Measurements from ENCODE around the gene DLX5. TPM values are rescaled to one million over a fixed set of nuclear protein-coding genes. Genes with fewer than 3 reads are reported as not detected.
"Not testable (repeated sequence)": the region's sequence is repeated elsewhere in the genome, so short reads cannot be mapped to it uniquely, and the experiment has no call there.

DLX5 gene
- total and polyA plus RNA-seq, 2 experiments from 2014 or later: not detected

DNA sequence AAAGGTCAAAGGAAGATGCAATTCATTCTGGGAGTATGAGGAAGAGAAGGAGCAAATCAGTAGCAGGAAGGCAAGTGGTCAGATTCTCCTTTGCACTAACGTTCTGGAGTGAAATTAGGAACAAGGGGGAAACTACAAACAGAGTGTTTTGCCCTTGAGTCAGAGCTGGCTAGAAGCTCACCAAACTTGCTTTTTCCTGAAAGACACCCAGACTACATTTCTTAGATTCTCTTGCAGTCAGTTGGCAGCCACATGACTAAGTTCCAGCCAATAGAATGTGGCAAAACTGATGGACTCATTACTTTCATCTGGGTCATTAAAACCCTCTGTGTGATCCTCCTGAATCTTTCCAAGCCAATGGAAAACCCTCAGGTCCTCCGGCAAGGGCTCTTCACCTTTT lies 18.6 kb upstream of the DLX5 start:
- DNase-seq: peak; percentile 47
- Histone ChIP-seq H3K27ac (no peak overlapping the region), H3F3A (ENCODE audit: insufficient read depth) (0 out of 2 replicates have a peak, but pooled peaks cover 3% of the 10 kb centered on the region), H3K9me3 (ENCODE audit: low read depth) (no peaks in the 10 kb centered on the region), H3K4me2 (ENCODE audit: unreplicated experiment) (no peak overlapping the region), H2AFZ (no peak overlapping the region), H3K9ac (no peak overlapping the region), H3K27me3 (replicated peaks; ENCODE audit: insufficient read depth) (0 out of 2 replicates have a peak, but pooled peaks cover 5% of the 10 kb centered on the region), H3K36me3 (ENCODE audit: low read depth) (no peaks in the 10 kb centered on the region), H3K4me3 (no peak overlapping the region), H3K79me2 (ENCODE audit: insufficient read depth) (no peaks in the 10 kb centered on the region), H3K4me1 (ENCODE audit: insufficient read depth) (no peaks in the 10 kb centered on the region), H3K9me2 (ENCODE audit: insufficient read depth) (no peaks in the 10 kb centered on the region), H4K20me1 (ENCODE audit: insufficient read depth) (no peaks in the 10 kb centered on the region)
- TF ChIP-seq EZH2phosphoT487 (IDR thresholded peaks at IDR 0.05; ENCODE audit: insufficient read depth, low read depth): no peak
- no peak for TF ChIP-seq EZH2 (IDR thresholded peaks at IDR 0.05; ENCODE audit: insufficient read depth, poor library complexity, severe bottlenecking)
- in situ Hi-C loops (cut with MboI): loop anchor here (10.0 kb wide), 1 partner anchor 1138 kb away; no protein-coding TSS in a partner anchor
- WGBS, 2 experiments (ENCODE audit: low coverage in 1 of 2, low lambda C conversion rate in 2 of 2, missing lambda C conversion rate in 2 of 2): 1 to 4% methylated on average over 2 of the region's 2 CpGs

DNA sequence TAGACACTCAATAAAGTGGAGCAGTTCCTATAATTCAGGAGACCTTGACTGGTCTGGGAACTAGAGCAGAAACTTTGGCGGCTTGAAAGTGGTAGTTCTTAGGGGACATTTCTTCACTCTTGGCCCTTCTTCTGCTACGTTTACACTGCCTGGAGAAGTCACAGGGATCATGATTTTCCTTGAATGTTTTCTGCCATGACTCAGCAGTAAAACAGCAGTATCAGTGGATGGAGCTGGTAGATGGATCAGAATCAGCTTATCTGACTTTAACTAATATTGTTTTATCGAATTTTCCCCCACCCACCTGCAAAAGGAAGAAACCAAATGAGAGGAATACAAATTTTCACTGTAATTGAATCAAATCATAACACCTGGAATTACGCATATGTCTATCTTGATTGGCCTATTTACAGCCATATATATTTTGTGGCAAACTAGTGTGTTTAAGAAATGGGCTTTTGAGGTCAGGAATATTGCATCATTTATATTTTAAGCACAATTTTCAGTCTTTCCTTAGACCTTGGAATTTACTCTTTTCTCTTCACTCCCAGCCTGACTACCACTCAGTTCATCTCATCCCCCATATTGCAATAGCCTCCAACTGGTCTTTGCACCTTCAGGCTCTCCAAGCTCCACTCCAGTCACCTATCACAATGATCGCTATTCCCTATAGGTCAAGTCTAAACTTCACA lies 14.9 kb upstream of the DLX5 start:
- H3K4me1 ChIP-seq (ENCODE audit: insufficient read depth): no peaks in the 10 kb centered on the region
- 30 to 33% methylated on average over 5 of the region's 5 CpGs for whole genome bisulfite sequencing, 2 experiments (ENCODE audit: low coverage in 1 of 2, low lambda C conversion rate in 2 of 2, missing lambda C conversion rate in 2 of 2)

DNA sequence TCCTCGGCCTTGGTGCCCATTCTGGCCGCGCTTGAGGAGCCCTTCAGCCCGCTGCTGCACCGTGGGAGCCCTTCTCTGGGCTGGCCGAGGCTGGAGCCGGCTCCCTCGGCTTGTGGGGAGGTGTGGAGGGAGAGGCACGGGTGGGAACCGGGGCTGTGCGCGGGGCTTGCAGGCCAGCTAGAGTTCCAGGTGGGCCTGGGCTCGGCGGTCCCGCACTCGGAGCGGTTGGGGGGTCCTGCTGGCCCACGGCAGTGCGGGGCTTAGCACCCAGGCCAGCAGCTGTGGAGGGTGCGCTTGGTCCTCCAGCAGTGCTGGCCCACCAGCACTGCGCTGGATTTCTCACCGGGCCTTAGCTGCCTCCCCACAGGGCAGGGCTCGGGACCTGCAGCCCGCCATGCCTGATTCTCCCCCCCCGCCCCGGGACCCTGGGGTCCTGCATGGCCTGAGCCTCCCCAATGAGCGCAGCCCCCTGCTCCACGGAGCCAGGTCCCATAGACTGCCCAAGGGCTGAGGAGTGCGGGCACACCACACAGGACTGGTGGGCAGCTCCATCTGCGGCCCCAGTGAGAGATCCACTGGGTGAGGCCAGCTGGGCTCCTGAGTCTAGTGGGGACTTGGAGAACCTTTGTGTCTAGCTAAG lies 9.7 kb upstream of the DLX5 start:
- 74% methylated on average over 22 to 29 of the region's 30 CpGs for WGBS, 2 experiments (ENCODE audit: low coverage in 1 of 2, low lambda C conversion rate in 2 of 2, missing lambda C conversion rate in 2 of 2)
- H3K9me3 ChIP-seq (ENCODE audit: low read depth); H3K27ac ChIP-seq; H3F3A ChIP-seq (ENCODE audit: insufficient read depth); in situ Hi-C loops (cut with MboI); H3K79me2 ChIP-seq (ENCODE audit: insufficient read depth); DNase-seq; H3K4me2 ChIP-seq (ENCODE audit: unreplicated experiment); H3K9me2 ChIP-seq (ENCODE audit: insufficient read depth); H3K9ac ChIP-seq; H3K4me3 ChIP-seq; H2AFZ ChIP-seq; H3K4me1 ChIP-seq (ENCODE audit: insufficient read depth); H4K20me1 ChIP-seq (ENCODE audit: insufficient read depth); H3K36me3 ChIP-seq (ENCODE audit: low read depth): not testable (repeated sequence)
- peaks cover 18% of the 10 kb centered on the region for H3K27me3 ChIP-seq (replicated peaks; ENCODE audit: insufficient read depth)

More for the DNA sequence above, 14.9 kb upstream of the DLX5 start:
- Histone ChIP-seq H3K79me2 (ENCODE audit: insufficient read depth) (no peaks in the 10 kb centered on the region), H3K27me3 (replicated peaks; ENCODE audit: insufficient read depth) (0 out of 2 replicates have a peak, but pooled peaks cover 5% of the 10 kb centered on the region), H4K20me1 (ENCODE audit: insufficient read depth) (no peaks in the 10 kb centered on the region), H3K4me2 (ENCODE audit: unreplicated experiment) (no peak overlapping the region), H2AFZ (no peak overlapping the region), H3K27ac (no peak overlapping the region), H3K9me3 (ENCODE audit: low read depth) (no peaks in the 10 kb centered on the region), H3K9ac (no peak overlapping the region), H3F3A (ENCODE audit: insufficient read depth) (0 out of 2 replicates have a peak, but pooled peaks cover 3% of the 10 kb centered on the region), H3K36me3 (ENCODE audit: low read depth) (no peaks in the 10 kb centered on the region), H3K4me3 (no peak overlapping the region), H3K9me2 (ENCODE audit: insufficient read depth) (no peaks in the 10 kb centered on the region)
- no peak for DNase-seq
- TF ChIP-seq EZH2phosphoT487 (IDR thresholded peaks at IDR 0.05; ENCODE audit: insufficient read depth, low read depth) (no peak), EZH2 (IDR thresholded peaks at IDR 0.05; ENCODE audit: insufficient read depth, poor library complexity, severe bottlenecking) (no peak)
- in situ Hi-C loops (cut with MboI): loop anchor here (10.0 kb wide), 1 partner anchor 1135 kb away; no protein-coding TSS in a partner anchor

DNA sequence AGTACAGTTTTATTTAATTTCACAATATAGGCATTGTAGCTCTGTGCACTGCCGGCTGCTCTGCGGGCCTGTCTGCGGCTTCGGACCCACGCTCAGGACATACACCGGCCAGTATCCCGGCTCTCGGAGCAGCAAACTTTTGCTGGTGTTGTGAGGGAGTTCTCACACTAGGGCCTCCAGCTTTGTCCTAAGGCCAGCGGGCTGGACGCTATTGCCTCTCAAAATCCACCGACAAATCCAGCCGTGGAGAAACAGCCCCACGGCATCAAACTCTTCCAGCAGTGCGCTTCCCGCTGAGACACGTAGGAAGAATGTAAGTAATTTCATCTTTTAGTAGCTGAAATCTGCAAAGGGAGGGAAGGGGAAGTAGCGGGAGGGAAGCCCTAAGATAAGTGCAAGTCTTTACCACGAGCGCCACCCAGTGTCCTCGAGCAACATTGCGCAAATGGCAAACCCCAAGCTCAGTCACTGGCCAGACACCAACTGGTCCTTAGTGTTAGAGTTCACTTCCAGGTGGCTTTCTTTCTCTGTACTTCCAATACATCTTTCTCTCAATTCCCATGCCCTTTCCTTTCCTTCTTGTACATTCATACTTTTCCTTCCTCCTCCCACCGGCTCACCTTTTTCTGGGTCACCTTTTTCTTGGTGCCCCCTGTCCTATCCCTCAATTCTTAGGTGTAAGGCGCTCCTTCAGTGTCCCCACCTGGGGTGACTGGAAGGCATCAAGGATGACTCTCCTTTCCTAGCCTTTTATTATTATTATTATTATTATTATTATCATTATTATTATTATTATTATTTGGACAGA lies 3.0 kb upstream of the DLX5 start:
- WGBS, 2 experiments (ENCODE audit: low coverage in 1 of 2, low lambda C conversion rate in 2 of 2, missing lambda C conversion rate in 2 of 2): 5% methylated on average over 23 of the region's 23 CpGs
- peaks cover 64% of the 10 kb centered on the region for H3K27me3 ChIP-seq (replicated peaks; ENCODE audit: insufficient read depth)
- in situ Hi-C loops (cut with MboI): loop anchor here (10.0 kb wide), 1 partner anchor 953 kb away; no protein-coding TSS in a partner anchor
- no peak for TF ChIP-seq EZH2phosphoT487 (IDR thresholded peaks at IDR 0.05; ENCODE audit: insufficient read depth, low read depth)
- TF ChIP-seq EZH2 (IDR thresholded peaks at IDR 0.05; ENCODE audit: insufficient read depth, poor library complexity, severe bottlenecking): no peak
- no peak overlapping the region for H3K27ac ChIP-seq
- H3K9me3 ChIP-seq (ENCODE audit: low read depth): no peaks in the 10 kb centered on the region
- no peaks in the 10 kb centered on the region for H3K36me3 ChIP-seq (ENCODE audit: low read depth)
- H2AFZ ChIP-seq: peak overlapping the region; percentile 80
- no peaks in the 10 kb centered on the region for H3K4me1 ChIP-seq (ENCODE audit: insufficient read depth)
- H3K9me2 ChIP-seq (ENCODE audit: insufficient read depth): no peaks in the 10 kb centered on the region
- H3K4me3 ChIP-seq: peak overlapping the region; percentile 71
- no peak overlapping the region for H3K9ac ChIP-seq
- H4K20me1 ChIP-seq (ENCODE audit: insufficient read depth): no peaks in the 10 kb centered on the region
- DNase-seq: peak; percentile 90
- peak overlapping the region; percentile 96 for H3K4me2 ChIP-seq (ENCODE audit: unreplicated experiment)
- no peaks in the 10 kb centered on the region for H3K79me2 ChIP-seq (ENCODE audit: insufficient read depth)
- no peaks in the 10 kb centered on the region for H3F3A ChIP-seq (ENCODE audit: insufficient read depth)
